HG03108 (cell line): ENCODE data around the gene PCSK7.
"Not testable (repeated sequence)": the region's sequence is repeated elsewhere in the genome, so short reads cannot be mapped to it uniquely, and the experiment has no call there.

Experiments used
- ATAC-seq: cut with Tn5 transposase; IDR thresholded peaks from one replicate; pipeline ENCODE4 v1.9.1; 2021; ENCODE audit warnings: moderate library complexity; ENCODE audit not compliant: unreplicated experiment

Gene PCSK7

GRCh38 chr11:117218133-117218915 is 13.5 kb downstream of the PCSK7 start:
- ATAC-seq: no peak

GRCh38 chr11:117217141-117218084 is 14.5 kb downstream of the PCSK7 start:
- no peak for ATAC-seq

GRCh38 chr11:117214404-117215110 is 17.3 kb downstream of the PCSK7 start:
- ATAC-seq: no peak

- no peak for ATAC-seq
Measured at GRCh38 chr11:117212697-117213355, 19.0 kb downstream of the PCSK7 start.

GRCh38 chr11:117210620-117211019 is 21.3 kb downstream of the PCSK7 start:
- no peak for ATAC-seq

- ATAC-seq: not testable (repeated sequence)
Measured at GRCh38 chr11:117209351-117210125, 22.3 kb downstream of the PCSK7 start.

- not testable (repeated sequence) for ATAC-seq
Measured at GRCh38 chr11:117208710-117209109, 23.2 kb downstream of the PCSK7 start.

GRCh38 chr11:117207481-117207880 is 24.4 kb downstream of the PCSK7 start:
- ATAC-seq: not testable (repeated sequence)

- not testable (repeated sequence) for ATAC-seq
Measured at GRCh38 chr11:117206859-117207258, 25.0 kb downstream of the PCSK7 start.

GRCh38 chr11:117206111-117206510 is 25.8 kb downstream of the PCSK7 start:
- ATAC-seq: not testable (repeated sequence)

- ATAC-seq: no peak
Measured at GRCh38 chr11:117205211-117205818, 26.6 kb downstream of the PCSK7 start.

- ATAC-seq: no peak
Measured at GRCh38 chr11:117204283-117205080, 27.4 kb downstream of the PCSK7 start.

GRCh38 chr11:117203069-117203407 is 28.8 kb downstream of the PCSK7 start:
- no peak for ATAC-seq

- no peak for ATAC-seq
Measured at GRCh38 chr11:117202386-117203068, 29.3 kb downstream of the PCSK7 start.

GRCh38 chr11:117201658-117202305 is 30.1 kb downstream of the PCSK7 start:
- ATAC-seq: no peak

GRCh38 chr11:117200813-117201657 is 30.8 kb downstream of the PCSK7 start:
- no peak for ATAC-seq
